ENCODE data around the gene TRIP10. TPM values are rescaled to one million over a fixed set of nuclear protein-coding genes. Genes with fewer than 3 reads are reported as not detected.

The TRIP10 gene
- total and polyA plus RNA-seq, 10 of the 15 experiments (the other 5 are each of a cell fraction or from before 2014, with no cell fraction given) = 0.79 to 54.5 (median 32.5) TPM

DNA sequence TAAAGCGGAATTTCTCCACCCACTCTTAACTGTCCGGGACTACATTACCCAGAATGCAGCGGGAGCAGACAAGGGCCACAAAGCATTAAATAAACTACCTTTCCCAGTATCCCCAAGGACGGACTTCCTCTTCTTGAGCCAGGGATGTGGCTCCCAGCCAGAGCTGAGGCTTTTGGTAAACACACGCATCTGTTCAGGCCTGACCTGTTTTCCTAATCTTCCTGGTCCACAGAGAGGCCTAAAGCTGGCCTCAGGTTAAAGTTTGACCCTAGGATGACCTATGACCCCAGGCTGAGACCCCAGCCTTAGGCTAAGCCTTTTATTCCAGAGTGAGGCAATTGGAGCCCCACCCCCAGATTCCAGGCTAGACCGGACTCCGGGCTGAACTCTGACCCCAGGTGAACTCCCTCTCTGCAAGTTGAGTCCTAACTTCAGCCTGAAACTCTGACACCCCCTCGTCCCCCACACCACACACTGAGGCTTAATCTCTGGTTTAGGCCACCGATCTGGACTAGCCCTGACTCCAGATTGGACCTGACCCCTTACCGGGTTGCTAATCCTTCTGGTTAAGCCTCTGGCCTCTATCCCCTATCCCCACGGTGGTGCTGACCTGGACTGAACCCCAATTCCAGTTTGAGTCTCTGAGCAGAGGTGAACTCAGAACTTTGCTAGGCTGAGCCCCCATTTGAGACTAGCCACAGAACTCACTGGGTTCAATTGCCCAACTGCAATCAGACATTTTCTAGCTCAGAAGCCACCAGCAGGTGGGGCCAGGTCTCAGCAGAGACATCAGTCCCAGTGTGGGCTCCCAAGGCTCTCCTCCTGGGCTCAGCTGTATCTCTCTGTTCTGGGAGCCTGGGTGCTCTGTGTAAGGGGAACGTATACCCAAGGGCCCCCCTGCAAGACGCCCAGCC is 1.4 kb upstream of the TRIP10 start (continued):
- TF ChIP-seq, protein P1, sequence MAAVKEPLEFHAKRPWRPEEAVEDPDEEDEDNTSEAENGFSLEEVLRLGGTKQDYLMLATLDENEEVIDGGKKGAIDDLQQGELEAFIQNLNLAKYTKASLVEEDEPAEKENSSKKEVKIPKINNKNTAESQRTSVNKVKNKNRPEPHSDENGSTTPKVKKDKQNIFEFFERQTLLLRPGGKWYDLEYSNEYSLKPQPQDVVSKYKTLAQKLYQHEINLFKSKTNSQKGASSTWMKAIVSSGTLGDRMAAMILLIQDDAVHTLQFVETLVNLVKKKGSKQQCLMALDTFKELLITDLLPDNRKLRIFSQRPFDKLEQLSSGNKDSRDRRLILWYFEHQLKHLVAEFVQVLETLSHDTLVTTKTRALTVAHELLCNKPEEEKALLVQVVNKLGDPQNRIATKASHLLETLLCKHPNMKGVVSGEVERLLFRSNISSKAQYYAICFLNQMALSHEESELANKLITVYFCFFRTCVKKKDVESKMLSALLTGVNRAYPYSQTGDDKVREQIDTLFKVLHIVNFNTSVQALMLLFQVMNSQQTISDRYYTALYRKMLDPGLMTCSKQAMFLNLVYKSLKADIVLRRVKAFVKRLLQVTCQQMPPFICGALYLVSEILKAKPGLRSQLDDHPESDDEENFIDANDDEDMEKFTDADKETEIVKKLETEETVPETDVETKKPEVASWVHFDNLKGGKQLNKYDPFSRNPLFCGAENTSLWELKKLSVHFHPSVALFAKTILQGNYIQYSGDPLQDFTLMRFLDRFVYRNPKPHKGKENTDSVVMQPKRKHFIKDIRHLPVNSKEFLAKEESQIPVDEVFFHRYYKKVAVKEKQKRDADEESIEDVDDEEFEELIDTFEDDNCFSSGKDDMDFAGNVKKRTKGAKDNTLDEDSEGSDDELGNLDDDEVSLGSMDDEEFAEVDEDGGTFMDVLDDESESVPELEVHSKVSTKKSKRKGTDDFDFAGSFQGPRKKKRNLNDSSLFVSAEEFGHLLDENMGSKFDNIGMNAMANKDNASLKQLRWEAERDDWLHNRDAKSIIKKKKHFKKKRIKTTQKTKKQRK (IDR thresholded peaks at IDR 0.05; ENCODE audit: low read depth, low read length) = no peak
- TF ChIP-seq CBX3 (IDR thresholded peaks at IDR 0.05; ENCODE audit: borderline replicate concordance, low read depth) (no peak), BMI1 (IDR thresholded peaks at IDR 0.05; ENCODE audit: borderline replicate concordance) (no peak), KAT2A (conservative IDR thresholded peaks at IDR 0.05; ENCODE audit: control insufficient read depth, low read depth, low read length) (no peak), ZNF384 (IDR thresholded peaks at IDR 0.05; ENCODE audit: borderline replicate concordance, low read depth, low read length) (no peak), RB1 (IDR thresholded peaks at IDR 0.05; ENCODE audit: borderline replicate concordance) (0 out of 2 replicates have a peak, but pooled peaks have one; percentile 44), POLR2A (IDR thresholded peaks at IDR 0.05; ENCODE audit: low read depth, low read length) (no peak), SIX5 (IDR thresholded peaks at IDR 0.05; ENCODE audit: low read depth, low read length, severe bottlenecking) (peak; percentile 99), NKRF (conservative IDR thresholded peaks at IDR 0.05) (0 out of 2 replicates have a peak, but pooled peaks have one; percentile 6), SREBF2 (IDR thresholded peaks at IDR 0.05; ENCODE audit: low read length) (no peak), NRF1 (conservative IDR thresholded peaks at IDR 0.05; ENCODE audit: low read depth, low read length) (no peak), SIN3A (IDR thresholded peaks at IDR 0.05; ENCODE audit: low read depth, low read length) (0 out of 2 replicates have a peak, but pooled peaks have one; percentile 38), HCFC1 (IDR thresholded peaks at IDR 0.05; ENCODE audit: low read length) (peak; percentile 98), CHD2 (IDR thresholded peaks at IDR 0.05; ENCODE audit: borderline replicate concordance, low read depth, low read length) (no peak), RUNX3 (IDR thresholded peaks at IDR 0.05; ENCODE audit: low read length) (peak; percentile 51), TCF7 (IDR thresholded peaks at IDR 0.05; ENCODE audit: borderline replicate concordance) (no peak), TAF1 (IDR thresholded peaks at IDR 0.05; ENCODE audit: borderline replicate concordance, low read depth, low read length) (no peak), SRF (IDR thresholded peaks at IDR 0.05; ENCODE audit: low read depth in 2 of 2, low read length in 2 of 2) (no peak)
- TF ChIP-seq, protein P2, sequence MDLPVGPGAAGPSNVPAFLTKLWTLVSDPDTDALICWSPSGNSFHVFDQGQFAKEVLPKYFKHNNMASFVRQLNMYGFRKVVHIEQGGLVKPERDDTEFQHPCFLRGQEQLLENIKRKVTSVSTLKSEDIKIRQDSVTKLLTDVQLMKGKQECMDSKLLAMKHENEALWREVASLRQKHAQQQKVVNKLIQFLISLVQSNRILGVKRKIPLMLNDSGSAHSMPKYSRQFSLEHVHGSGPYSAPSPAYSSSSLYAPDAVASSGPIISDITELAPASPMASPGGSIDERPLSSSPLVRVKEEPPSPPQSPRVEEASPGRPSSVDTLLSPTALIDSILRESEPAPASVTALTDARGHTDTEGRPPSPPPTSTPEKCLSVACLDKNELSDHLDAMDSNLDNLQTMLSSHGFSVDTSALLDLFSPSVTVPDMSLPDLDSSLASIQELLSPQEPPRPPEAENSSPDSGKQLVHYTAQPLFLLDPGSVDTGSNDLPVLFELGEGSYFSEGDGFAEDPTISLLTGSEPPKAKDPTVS (IDR thresholded peaks at IDR 0.05; ENCODE audit: low read depth, low read length) = no peak
- TF ChIP-seq, protein P3, sequence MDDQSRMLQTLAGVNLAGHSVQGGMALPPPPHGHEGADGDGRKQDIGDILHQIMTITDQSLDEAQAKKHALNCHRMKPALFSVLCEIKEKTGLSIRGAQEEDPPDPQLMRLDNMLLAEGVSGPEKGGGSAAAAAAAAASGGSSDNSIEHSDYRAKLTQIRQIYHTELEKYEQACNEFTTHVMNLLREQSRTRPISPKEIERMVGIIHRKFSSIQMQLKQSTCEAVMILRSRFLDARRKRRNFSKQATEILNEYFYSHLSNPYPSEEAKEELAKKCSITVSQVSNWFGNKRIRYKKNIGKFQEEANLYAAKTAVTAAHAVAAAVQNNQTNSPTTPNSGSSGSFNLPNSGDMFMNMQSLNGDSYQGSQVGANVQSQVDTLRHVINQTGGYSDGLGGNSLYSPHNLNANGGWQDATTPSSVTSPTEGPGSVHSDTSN (IDR thresholded peaks at IDR 0.05; ENCODE audit: insufficient replicate concordance, low read depth, low read length) = no peak

Measured in GM12878 (cell line).